Measurements from ENCODE around the gene TDRKH. TPM values are rescaled to one million over a fixed set of nuclear protein-coding genes. Genes with fewer than 3 reads are reported as not detected.
"Not testable (repeated sequence)": the region's sequence is repeated elsewhere in the genome, so short reads cannot be mapped to it uniquely, and the experiment has no call there.

The TDRKH gene
- total and polyA plus RNA-seq, 5 experiments from 2014 or later = 14.7 to 23.2 (median 15.9) TPM

DNA sequence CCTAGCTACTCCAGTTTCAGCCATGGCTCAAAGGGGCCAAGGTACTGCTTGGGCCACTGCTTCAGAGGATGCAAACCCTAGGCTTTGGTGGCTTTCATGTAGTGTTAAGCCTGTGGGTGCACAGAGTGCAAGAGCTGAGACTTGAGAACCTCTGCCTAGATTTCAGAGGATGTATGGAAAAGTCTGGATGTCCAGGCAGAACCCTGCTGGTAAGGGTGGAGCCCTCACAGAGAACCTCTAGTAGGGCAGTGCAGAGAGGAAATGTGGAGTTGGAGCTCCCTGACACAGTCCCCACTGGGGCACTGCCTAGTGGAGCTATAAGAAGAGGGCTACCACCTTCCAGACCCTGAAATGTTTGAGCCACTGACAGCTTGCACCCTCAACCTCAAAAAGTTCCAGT is 52.8 kb downstream of the TDRKH start:
- ATAC-seq (no peak), DNase-seq (no peak)
- Mint-ChIP-seq H3K4me1 (peaks cover 0 to 2% (median 0%) of the 10 kb centered on the region in 4 donors), H3K36me3 (peaks cover 0 to 6% (median 5%) of the 10 kb centered on the region in 3 donors), H3K27ac (no peak overlapping the region), H3K4me3 (no peak overlapping the region), H3K9me3 (peaks cover 0 to 22% (median 10%) of the 10 kb centered on the region in 9 donors), H3K27me3 (peaks cover 5 to 15% (median 10%) of the 10 kb centered on the region in 5 donors)
- POLR2A ChIA-PET = no interaction called here

GRCh38 chr1:151737026-151737425 is 53.3 kb downstream of the TDRKH start:
- Mint-ChIP-seq H3K4me3 (no peak overlapping the region), H3K27me3 (peaks cover 5 to 19% (median 13%) of the 10 kb centered on the region in 5 donors), H3K4me1 (peaks cover 0 to 2% (median 0%) of the 10 kb centered on the region in 4 donors), H3K9me3 (peaks cover 0 to 22% (median 10%) of the 10 kb centered on the region in 9 donors), H3K27ac (no peak overlapping the region), H3K36me3 (peaks cover 0 to 6% (median 5%) of the 10 kb centered on the region in 3 donors)
- DNase-seq (no peak), ATAC-seq (no peak)
- POLR2A ChIA-PET = no interaction called here

GRCh38 chr1:151733995-151734394 is 56.3 kb downstream of the TDRKH start:
- H3K27ac Mint-ChIP-seq, ATAC-seq, H3K4me3 Mint-ChIP-seq, H3K4me1 Mint-ChIP-seq, H3K36me3 Mint-ChIP-seq, DNase-seq: not testable (repeated sequence)
- H3K9me3 Mint-ChIP-seq = peaks cover 0 to 22% (median 10%) of the 10 kb centered on the region in 9 donors
- POLR2A ChIA-PET = interaction anchor here (0.6 kb wide), 1 partner anchor 289 kb away, joined by 4 read pairs; no protein-coding TSS in a partner anchor
- peaks cover 12 to 45% (median 27%) of the 10 kb centered on the region in 5 donors for H3K27me3 Mint-ChIP-seq

- Mint-ChIP-seq H3K4me1 (peaks cover 0 to 2% (median 0%) of the 10 kb centered on the region in 4 donors), H3K9me3 (peaks cover 0 to 17% (median 7%) of the 10 kb centered on the region in 9 donors), H3K4me3 (no peak overlapping the region), H3K36me3 (peaks cover 0 to 6% (median 4%) of the 10 kb centered on the region in 3 donors), H3K27me3 (peaks cover 13 to 53% (median 33%) of the 10 kb centered on the region in 5 donors), H3K27ac (no peak overlapping the region)
- no peak for DNase-seq
- ATAC-seq = no peak
- POLR2A ChIA-PET = no interaction called here
These were observed 57.2 kb downstream of the TDRKH start for GRCh38 chr1:151733126-151733525.

DNA sequence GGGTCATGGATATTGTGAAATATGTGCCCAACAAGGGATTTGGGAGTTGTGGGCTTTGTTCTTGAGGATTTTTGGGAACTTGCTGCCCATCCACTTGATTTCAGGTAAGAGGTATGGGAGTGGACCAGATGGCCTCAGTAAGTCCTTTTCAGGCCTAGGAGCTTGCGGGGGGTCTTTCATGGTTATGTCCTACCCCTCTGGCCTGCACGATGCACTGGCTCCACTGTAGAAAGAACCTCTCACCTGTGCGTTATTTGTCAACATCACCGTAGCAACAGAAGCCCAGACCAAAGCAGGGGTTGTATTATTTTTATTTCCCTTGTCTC is 60.4 kb downstream of the TDRKH start:
- no peak overlapping the region for H3K27ac Mint-ChIP-seq
- ATAC-seq (no peak), DNase-seq (no peak)
- no peak overlapping the region for H3K4me3 Mint-ChIP-seq
- H3K4me1 Mint-ChIP-seq = peaks cover 0 to under 1% (median 0%) of the 10 kb centered on the region in 4 donors
- H3K36me3 Mint-ChIP-seq = no peaks in the 10 kb centered on the region
- POLR2A ChIA-PET = no interaction called here
- no peaks in the 10 kb centered on the region for H3K9me3 Mint-ChIP-seq
- peaks cover 31 to 77% (median 55%) of the 10 kb centered on the region in 5 donors for H3K27me3 Mint-ChIP-seq

DNA sequence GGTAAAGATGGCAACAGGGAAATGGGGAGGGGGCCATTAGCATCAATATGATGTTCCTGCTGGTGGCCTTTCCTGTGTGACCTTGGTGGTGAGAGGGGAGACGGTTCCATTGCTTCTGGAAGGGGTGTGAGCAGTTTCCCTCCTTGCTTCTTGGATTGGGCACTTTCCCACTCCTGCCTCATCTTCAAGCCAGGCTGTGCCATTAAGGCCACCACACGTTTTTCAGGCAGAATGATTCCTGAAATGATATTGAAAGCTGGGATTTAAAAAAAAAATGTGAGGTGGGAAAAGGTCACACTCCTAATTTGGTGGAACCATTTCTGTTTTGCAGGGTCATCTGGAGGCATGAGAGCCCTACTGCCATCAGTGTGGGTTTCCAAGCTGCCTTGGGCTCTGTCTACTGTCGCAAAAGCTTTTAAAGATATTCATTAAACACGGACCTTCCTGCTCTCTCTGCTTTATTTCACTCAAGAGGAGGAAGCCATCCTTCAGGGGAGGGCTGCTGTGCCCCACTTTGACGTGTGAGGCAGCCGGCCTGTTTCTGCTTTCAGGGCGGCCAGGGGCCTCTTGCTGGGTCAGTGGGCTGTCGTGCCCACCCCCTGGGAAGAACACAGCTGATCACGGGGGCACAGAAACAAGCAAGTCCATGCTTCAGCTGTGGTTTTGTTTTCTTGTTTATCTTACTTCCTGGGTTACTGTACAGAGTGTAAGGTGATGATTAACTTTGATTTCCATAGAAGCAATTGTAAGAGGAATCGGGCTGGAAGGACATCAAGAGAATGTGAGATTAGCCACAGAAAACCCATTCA is 60.9 kb downstream of the TDRKH start:
- Mint-ChIP-seq H3K9me3 (no peaks in the 10 kb centered on the region), H3K4me3 (no peak overlapping the region), H3K4me1 (no peaks in the 10 kb centered on the region), H3K27me3 (peaks cover 31 to 75% (median 55%) of the 10 kb centered on the region in 5 donors), H3K36me3 (no peaks in the 10 kb centered on the region), H3K27ac (no peak overlapping the region)
- POLR2A ChIA-PET = no interaction called here
- DNase-seq = no peak
- no peak for ATAC-seq

DNA sequence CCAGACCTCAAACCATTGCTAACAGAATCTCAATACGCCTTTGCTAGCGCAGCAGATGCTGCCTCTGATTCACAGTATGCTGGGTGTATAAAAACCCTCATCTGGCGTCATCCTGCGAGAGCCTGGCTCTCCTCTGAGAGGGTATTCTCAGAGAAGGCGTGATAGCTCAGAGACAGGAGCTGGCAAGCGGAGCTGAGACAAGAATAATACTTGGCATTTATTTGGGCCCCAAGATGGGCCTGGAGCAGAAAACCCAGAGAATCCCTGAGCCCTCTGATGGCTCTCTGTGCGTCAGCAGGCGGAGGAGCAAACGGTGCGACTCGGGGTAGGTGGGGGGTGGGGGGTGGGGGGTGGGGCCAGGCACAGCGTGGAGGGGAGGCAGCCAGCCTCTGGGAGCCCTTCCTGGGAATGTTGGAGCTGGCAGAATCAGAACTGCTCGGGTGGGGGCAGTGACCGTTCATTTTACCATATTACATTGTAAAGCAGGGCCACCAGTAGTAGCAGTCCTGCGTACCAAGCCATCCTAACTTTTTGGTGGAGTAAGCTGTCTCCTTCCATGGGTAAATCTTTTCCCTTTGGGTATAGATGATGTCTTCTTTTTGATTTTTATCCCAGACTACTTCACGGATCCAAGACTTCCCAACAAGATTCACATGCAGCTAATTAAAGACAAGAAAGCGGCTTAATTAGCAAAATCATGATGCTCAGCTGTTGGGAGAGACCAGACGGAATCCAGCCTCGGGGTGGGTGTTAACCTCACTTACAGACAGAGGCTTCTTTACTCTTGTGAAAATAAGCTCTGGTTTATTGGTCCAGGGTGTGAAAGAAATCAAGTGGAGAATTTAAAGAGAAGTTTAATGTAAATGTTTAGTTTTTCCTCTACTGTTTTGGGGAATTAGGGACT is 61.9 kb downstream of the TDRKH start:
- no peak for ATAC-seq
- Mint-ChIP-seq H3K27ac (no peak overlapping the region), H3K36me3 (no peaks in the 10 kb centered on the region), H3K27me3 (peaks cover 33 to 80% (median 62%) of the 10 kb centered on the region in 5 donors), H3K4me1 (no peaks in the 10 kb centered on the region), H3K9me3 (no peaks in the 10 kb centered on the region), H3K4me3 (no peak overlapping the region)
- POLR2A ChIA-PET = no interaction called here
- DNase-seq = no peak

GRCh38 chr1:151723726-151724370 is 66.5 kb downstream of the TDRKH start:
- peaks cover 31 to 56% (median 43%) of the 10 kb centered on the region in 5 donors for H3K27me3 Mint-ChIP-seq
- DNase-seq (no peak), ATAC-seq (no peak)
- peaks cover 11 to 24% (median 21%) of the 10 kb centered on the region in 4 donors for H3K4me1 Mint-ChIP-seq
- H3K36me3 Mint-ChIP-seq = no peaks in the 10 kb centered on the region
- no peak overlapping the region for H3K27ac Mint-ChIP-seq
- no peak overlapping the region for H3K4me3 Mint-ChIP-seq
- POLR2A ChIA-PET = no interaction called here
- H3K9me3 Mint-ChIP-seq = no peaks in the 10 kb centered on the region

Other genes with a start within 250 kb of the TDRKH start
- 10 to 100 TPM; 32.8 to 33.3 TPM for gene SNX27, start 178.4 kb downstream of the TDRKH start, total RNA-seq
- 10 to 100 TPM in 1 of 3 donors, 1 to 10 TPM in 2; 8.3 to 12.2 (median 9.1) TPM for gene SNX27, start 178.4 kb downstream of the TDRKH start, polyA plus RNA-seq
- not detected for gene CELF3, start 73.7 kb downstream of the TDRKH start, total RNA-seq
- gene CELF3, start 73.7 kb downstream of the TDRKH start, polyA plus RNA-seq = not detected
- not detected for gene RIIAD1, start 69.0 kb downstream of the TDRKH start, total RNA-seq
- not detected for gene RIIAD1, start 69.0 kb downstream of the TDRKH start, polyA plus RNA-seq
- gene MRPL9, start 27.0 kb downstream of the TDRKH start, total RNA-seq = 100 to 1,000 TPM in 1 of 2 experiments, 10 to 100 TPM in 1; 97.9 to 110 TPM
- 100 to 1,000 TPM; 125 to 137 (median 127) TPM for gene MRPL9, start 27.0 kb downstream of the TDRKH start, polyA plus RNA-seq
- gene LINGO4, start 14.9 kb upstream of the TDRKH start, total RNA-seq = not detected
- not detected for gene LINGO4, start 14.9 kb upstream of the TDRKH start, polyA plus RNA-seq
- gene RORC, start 41.3 kb upstream of the TDRKH start, total RNA-seq = not detected
- under 1 TPM in 1 of 3 donors, not detected in 2; 0.06 TPM for gene RORC, start 41.3 kb upstream of the TDRKH start, polyA plus RNA-seq
- gene C2CD4D, start 49.3 kb upstream of the TDRKH start, total RNA-seq = under 1 TPM in 1 of 2 experiments, not detected in 1; 0.21 TPM
- gene C2CD4D, start 49.3 kb upstream of the TDRKH start, polyA plus RNA-seq = under 1 TPM; 0.19 to 0.65 (median 0.26) TPM
- gene THEM5, start 63.2 kb upstream of the TDRKH start, total RNA-seq = not detected
- not detected for gene THEM5, start 63.2 kb upstream of the TDRKH start, polyA plus RNA-seq
- gene THEM4, start 119.0 kb upstream of the TDRKH start, total RNA-seq = 100 to 1,000 TPM; 154 to 166 TPM
- gene THEM4, start 119.0 kb upstream of the TDRKH start, polyA plus RNA-seq = 100 to 1,000 TPM in 2 of 3 donors, 10 to 100 TPM in 1; 82.2 to 116 (median 103) TPM
- gene S100A10, start 203.4 kb upstream of the TDRKH start, total RNA-seq = 100 to 1,000 TPM; 198 to 212 TPM
- gene S100A10, start 203.4 kb upstream of the TDRKH start, polyA plus RNA-seq = 100 to 1,000 TPM; 629 to 783 (median 630) TPM
- gene S100A11, start 246.5 kb upstream of the TDRKH start, total RNA-seq = 10 to 100 TPM; 88.6 to 95.4 TPM
- 100 to 1,000 TPM in 1 of 3 donors, 10 to 100 TPM in 2; 62.0 to 124 (median 74.6) TPM for gene S100A11, start 246.5 kb upstream of the TDRKH start, polyA plus RNA-seq

All from naive thymus-derived CD8-positive, alpha-beta T cell (primary cell).